ENCODE results near the gene HOXC11.

Gene HOXC11

DNA sequence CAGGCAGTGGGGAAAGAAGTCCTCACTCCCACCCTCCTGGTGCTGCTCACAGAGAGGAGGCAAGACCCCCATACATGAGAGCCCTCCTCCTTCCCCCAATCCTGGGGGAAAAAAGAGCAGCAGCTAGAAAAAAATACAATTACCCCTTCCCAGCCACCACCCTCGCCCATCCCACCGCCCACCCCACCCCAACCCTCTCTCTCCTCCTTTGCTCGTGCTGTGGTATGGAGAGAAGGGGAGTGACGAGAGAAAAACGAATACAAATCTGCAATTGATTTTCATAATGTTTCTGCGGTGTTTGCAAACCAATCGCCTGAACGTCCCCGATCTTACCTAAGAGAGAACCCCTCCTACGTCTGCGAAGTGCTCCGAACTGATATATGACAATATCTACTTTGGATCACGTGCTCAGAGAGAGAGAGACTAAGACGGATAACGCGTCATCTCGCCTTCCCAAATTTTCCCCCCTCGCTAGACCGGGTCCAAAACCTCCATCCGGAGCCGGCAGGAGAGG, at the start of gene HOXC11:
Gene HOXC11 (plus strand): TSS at position 405 of the 514 bp plus-strand sequence. CDS start 116 bp downstream, outside the sequence.
- DNase-seq (ENCODE audit: low spot score): no peak

DNA sequence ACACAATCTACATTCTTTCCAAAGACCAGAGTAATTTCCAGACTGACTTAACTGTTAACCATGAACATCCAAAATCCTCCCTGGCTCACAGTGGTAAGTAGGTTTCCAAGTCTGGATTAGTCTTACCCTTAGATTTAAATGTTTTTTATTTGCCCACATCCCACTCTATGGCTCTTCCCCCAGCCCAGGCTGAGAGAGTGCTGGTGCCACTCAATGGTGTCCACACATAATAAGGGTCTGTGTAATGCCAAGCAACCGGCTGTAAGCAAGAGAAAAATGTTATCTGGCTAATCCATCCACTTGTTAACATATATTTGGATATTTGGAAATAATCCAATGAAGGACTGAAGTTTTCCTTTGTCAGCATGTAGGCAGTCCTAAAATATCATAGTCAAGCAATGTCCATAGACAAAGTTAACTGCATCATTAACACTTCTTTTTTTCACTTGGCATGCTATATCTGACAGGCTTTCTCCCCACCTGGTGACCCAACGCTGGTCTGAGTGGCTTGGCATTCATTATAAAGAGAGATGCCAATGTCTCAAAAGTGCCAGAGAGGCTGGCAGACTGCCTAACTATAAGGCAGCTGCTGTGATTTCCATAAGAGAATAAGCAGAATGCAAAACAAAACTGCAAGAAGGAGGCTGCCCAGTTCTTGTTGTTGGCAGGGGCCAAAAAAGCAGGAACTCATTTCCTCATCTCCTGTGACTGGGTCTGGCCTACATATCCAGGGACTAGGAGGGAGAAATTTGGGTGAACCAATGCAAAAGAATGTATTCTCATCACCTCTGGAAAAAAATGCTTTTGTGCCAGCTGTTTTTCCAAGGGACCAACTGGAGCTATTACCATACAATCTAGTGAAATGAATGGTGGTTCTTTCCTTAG, 48.2 kb upstream of the HOXC11 start:
- DNase-seq (ENCODE audit: low spot score): no peak

DNA sequence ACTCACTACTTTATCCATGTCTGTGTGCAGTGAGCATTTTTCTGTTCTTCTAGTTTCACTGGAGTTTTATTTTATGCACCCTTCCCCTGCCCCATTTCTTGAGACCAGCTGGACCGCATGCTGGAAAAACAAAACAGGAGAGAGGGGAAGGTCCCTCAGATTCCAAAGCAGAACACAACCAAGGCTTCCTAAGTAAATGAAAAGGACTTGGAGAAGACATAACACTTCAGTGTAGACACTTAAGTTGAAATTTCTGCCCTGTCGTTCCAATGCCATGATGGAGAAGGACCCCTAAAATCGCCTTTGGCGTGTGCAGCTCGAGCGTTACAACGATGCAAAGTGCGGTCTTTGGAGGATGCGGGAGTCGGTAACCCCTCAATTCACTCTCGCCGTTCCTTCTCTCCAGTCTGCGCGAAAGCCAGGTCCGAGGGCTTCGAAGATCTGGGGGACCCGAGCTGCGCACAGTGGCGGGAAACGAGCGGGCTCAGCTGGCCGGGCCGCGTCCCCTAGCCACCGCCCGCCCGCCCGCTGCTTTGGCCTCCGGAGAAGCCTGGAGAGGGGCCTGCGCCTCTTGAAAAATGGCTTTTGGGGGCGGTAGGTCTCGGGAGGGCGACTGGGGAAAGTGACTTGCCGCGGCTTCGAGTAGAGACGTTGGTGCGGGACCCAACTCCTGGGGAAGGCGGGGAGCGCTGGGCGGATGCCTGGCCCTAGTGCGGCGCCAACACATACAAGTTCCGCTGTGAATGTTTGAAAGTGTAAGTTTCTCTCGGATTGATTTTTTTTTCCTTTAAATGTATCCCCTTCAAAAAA, 45.5 kb upstream of the HOXC11 start:
- no peak for DNase-seq (ENCODE audit: low spot score)

DNA sequence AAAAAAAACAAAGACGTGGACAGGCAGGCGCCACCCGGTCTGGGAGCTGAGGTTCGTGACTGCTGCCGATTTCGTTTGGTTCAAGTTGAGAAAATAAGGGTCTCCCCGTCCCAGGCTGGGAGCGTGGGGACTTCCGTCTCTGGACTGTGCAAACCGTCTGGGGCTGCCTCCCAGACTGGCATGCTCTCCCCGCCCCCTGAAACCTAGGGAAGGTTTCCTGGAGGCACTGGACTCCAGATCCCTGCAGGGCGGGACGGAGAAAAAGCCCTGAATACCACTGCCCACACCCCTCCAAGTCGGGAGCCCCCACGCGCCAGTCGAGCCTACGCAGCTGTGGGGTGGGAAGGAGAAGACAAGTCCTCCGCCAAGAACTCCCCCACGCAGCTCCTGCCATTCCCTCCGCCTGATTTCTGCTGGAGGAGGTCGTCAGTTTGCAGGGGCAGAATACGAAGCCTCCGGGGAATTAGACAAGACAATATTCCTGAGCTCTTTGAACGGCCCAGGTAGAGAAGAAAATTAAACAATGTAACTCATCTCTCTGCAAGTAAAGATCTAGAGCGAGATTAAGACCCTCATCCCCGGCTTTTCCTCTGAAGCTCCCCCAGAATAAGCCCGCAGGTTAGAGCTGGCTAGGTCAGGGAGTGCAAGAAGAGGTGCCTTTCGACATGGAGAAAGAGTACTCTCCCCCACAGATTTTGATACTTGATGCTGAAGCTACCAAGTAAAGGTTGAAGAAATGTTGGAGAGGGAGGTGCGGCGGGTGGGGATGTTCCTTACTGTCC, 44.7 kb upstream of the HOXC11 start:
- no peak for DNase-seq (ENCODE audit: low spot score)

GRCh38 chr12:53929527-53929926, 43.4 kb upstream of the HOXC11 start:
- DNase-seq (ENCODE audit: low spot score): no peak

- DNase-seq (ENCODE audit: low spot score): no peak
These were observed 42.2 kb upstream of the HOXC11 start for GRCh38 chr12:53930591-53931255.

- DNase-seq (ENCODE audit: low spot score): no peak
These were observed 40.9 kb upstream of the HOXC11 start for GRCh38 chr12:53931844-53932581.

GRCh38 chr12:53932915-53933314, 40.0 kb upstream of the HOXC11 start:
- no peak for DNase-seq (ENCODE audit: low spot score)

- DNase-seq (ENCODE audit: low spot score): no peak
These were observed 37.3 kb upstream of the HOXC11 start for GRCh38 chr12:53935383-53936341.

DNA sequence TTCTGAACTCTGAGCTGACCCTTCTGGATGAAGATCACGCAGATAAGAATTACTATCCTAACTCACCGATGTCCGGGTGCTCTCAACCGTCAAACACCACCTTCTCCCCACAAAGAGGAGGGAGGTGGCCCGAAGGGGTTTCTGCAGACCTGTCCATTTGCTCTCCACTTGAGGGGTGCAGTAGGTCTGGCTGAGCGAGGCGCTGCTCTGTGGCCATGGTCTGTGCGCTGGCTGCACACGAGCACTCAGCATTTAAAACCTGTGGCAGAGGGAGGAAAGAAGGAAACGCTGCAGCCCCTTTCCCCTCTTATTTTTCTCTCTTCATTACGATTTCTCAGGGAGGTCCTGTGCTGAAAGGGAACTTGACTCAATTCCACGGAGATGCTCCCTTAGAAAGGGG, 35.8 kb upstream of the HOXC11 start:
- DNase-seq (ENCODE audit: low spot score): no peak

DNA sequence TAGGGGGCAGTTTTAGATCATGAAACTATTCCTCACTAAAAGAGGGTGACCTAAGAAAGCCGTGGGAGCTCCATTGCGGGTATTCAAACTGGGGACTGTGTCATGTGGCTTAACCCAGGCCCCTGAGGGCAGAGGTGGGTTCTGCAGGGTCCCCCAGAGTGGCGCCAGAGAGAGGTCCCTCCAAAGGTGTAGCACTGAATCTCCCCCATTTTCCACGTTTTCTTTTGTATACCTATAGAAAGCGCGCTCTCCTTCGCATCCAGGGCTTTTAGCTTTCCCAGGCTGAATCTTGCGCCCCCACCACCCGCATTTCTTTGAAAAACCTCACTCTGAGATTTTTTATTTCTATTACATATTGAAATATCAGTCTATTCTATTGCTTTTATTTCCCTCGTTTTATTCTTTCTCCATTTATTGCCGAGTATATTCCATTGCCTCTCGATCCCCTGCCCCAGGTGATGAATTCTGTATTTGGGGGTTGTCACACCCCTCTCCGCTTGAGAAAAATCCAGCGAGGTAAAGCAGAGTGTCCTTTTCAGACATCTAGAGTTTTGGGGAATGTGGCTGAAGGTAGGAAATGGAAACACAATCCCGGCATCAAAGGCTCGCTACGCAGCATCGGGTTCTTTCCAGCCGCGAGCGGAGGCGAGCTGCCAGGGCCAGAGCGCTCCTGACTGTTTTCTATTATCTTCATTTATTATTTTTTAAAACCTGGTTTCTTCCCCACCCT, 35.2 kb upstream of the HOXC11 start:
- no peak for DNase-seq (ENCODE audit: low spot score)

DNA sequence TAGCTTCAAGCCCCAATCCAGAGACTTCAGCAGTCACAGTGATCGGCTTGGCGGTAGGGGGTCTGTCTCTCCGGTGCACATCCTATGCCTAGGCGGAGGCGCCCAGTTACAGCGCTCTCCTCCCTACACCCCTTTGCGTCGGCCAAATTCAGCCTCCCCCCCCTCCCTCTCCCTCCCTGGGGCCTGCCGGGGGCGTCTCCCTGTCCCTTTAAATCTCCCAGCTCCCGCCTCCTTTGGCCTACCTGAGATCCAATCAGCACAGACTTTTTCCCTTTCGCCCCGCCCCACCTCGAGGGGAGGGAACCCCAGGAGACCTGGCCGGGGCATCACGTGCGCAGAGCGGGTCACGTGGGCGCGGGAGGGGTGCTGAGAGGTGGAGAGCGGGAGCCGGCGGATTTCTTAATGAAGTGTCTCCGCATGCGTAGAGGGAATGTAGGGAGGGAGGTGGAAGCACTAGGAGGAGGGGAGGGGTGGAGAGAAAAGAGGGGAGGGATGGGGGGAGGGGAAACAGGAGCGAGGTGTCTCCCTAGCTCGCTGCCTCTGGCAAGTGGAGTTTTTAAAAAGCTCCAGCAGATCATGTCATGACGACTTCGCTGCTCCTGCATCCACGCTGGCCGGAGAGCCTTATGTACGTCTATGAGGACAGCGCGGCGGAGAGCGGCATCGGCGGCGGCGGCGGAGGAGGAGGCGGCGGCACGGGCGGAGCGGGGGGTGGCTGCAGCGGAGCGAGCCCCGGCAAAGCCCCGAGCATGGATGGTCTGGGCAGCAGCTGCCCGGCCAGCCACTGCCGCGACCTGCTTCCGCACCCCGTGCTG, 34.4 kb upstream of the HOXC11 start, which contains the start of gene HOXC13:
Gene HOXC13 (plus strand): TSS at position 506 of the 815 bp plus-strand sequence. CDS start 76 bp downstream, at position 582.
- DNase-seq (ENCODE audit: low spot score): no peak

DNA sequence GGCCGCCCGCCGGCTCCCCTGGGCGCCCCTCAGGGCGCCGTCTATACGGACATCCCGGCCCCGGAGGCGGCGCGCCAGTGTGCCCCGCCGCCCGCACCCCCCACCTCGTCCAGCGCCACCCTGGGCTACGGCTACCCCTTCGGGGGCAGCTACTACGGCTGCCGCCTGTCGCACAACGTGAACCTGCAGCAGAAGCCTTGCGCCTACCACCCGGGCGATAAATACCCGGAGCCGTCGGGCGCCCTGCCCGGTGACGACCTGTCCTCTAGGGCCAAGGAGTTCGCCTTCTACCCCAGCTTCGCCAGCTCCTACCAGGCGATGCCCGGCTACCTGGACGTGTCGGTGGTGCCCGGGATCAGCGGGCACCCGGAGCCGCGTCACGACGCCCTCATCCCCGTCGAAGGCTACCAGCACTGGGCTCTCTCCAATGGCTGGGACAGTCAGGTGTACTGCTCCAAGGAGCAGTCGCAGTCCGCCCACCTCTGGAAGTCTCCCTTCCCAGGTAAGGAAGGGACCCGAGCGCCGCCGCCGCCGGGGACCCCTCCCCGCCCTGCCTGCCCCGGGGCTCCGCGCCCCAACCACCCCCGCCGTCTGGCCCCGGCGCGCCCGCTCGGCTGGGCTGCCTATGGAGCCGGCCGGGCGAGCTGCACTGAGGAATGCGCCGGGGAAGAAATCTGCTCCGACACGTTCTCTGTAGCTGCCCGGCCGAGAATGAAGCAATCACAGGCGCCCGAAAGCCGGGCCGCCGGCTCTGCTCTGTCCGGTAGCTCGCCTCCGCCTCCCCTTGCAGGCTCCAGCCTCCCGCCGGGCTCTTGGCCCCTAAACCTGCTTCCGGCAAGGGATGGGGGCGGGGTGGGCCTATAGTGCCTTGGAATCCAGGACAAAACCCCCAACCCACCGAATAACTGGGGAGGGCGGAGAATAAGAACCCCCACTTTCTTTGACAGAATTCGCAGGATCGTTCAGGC, 33.5 kb upstream of the HOXC11 start:
- DNase-seq (ENCODE audit: low spot score): no peak

DNA sequence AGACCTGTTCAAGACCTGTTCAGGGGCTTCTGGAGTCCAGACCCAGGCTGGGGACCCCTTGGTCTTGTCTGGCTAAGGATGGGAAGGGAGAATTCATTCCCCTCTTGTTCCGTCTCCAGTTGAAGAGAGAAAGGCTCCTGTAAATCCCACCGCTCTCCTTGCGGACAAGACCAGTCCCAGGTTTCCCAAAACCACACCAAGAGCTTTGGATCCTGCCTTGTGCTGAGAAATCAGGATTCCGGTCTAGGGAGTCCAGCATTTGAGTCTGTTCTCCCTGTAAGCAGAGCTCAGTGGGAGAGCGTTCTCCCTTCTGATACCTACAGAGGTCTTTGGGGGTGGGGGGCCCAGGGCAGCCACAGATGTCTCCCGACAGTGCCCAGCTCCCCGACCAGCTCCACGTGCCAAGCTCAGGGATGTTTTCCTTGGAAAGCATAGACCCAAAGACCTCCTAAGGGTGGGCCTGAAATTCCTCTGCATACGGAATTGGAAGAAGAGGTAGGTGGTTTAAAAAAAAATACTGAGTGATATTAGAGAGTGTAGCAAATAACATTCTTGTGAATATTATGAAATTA, 32.4 kb upstream of the HOXC11 start:
- DNase-seq (ENCODE audit: low spot score): no peak

DNA sequence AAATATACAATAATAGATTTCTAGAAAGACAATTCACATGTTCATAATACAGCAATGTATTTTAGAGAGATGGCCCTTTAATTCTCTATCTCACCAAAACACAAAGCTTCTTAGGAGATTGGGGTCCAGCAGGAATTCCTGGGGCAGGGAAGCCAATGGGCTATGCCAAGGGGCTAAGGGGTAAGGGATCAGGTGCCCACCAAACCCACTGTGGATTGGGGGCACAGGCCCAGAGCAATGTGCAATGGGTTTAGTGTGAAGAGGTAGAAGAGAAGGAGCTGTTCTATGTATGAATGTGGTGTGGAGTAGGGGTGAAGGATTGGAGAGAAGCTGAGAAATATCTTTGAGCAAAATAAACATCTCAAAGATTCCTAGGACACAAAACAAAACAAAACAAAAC, 31.7 kb upstream of the HOXC11 start:
- no peak for DNase-seq (ENCODE audit: low spot score)

GRCh38 chr12:53941750-53942149, 31.2 kb upstream of the HOXC11 start:
- DNase-seq (ENCODE audit: low spot score): no peak
